Measurements from ENCODE around the gene OSBPL10.

- no peak for TF ChIP-seq CTCF (IDR thresholded peaks at IDR 0.05)
- TF ChIP-seq POLR2A (IDR thresholded peaks at IDR 0.05) = no peak
Observed at GRCh38 chr3:31839144-31839917, 141.7 kb downstream of the OSBPL10 start.
